Nucleus accumbens (tissue), 56 donors: ENCODE results near the gene PTPRK.
A peak's percentile ranks its signal among the peaks of the same experiment; 100 is the strongest.

Experiments used
- DNase-seq, 56 donors: peaks; one replicate each; lab custom pipeline; 2025; lab: John Stamatoyannopoulos, UW

Gene PTPRK

DNA sequence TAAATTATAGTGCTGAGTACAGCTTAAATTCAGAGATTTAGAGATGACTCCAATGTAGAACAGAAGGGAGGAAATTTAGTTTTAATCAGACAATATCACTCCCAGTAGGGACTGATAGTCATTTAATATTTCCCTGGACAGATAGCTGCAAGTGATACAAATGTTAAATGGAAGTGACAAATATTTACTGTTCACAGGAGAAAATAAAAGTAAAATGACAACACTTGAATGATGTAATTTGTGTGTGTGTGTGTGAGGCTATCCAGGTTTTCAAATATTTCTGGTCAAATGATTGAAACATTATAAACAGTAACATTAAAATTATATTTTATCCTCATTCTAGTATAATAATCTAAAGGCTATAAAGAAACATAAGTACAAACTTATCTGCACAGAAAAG is 399.2 kb downstream of the PTPRK start:
- DNase-seq, result no peak

DNA sequence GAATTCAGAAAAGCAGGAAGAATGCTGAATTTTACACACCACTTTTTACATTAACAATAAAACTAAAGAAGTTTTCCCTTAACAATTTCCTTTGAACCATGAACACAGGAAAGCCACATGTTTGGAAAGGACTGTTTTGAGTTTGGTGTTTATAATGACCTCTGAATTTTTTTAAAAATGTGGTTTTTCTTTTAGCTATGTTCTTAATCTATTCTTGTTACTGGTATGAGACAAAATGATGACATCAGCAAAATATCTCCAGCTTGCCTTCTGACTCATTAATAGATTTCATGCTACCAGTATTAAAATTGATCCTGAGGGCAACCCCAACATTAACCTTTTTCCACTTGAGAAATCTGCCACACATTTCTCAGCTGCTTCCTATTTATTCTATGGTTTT is 402.0 kb downstream of the PTPRK start:
- no peak for DNase-seq

DNA sequence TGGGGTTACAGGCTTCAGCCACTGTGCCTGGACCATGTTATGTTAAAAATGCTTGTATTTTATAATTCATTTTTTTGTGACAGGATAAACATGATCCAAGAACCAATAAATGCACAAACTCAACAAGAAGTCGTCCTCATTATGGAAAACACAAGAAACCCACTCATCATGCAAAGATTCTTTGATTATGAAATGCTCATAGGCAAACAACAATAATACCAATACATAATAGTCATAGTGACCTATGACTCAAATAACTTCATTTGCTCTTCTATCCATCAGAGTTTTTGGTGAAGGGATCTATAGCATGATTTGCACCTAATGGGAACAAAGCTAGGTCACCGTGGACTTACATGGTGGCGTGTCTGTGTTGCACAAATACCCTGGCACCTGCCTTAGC is 402.5 kb downstream of the PTPRK start:
- no peak for DNase-seq

DNA sequence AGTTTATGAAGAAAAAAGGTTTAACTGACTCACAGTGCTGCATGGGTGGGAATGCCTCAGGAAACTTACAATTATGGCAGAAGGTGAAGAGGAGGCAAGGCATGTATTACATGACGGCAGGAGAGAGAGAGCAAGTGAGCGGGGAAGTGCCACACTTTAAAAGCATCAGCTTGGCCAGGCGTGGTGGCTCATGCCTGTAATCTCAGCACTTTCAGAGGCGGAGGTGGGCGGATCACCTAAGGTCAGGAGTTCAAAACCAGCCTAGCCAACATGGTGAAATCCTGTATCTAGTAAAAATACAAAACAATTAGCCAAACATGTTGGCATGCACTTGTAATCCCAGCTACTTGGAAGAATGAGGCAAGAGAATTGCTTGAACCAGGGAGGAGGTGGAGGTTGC is 406.2 kb downstream of the PTPRK start:
- DNase-seq, result no peak

DNA sequence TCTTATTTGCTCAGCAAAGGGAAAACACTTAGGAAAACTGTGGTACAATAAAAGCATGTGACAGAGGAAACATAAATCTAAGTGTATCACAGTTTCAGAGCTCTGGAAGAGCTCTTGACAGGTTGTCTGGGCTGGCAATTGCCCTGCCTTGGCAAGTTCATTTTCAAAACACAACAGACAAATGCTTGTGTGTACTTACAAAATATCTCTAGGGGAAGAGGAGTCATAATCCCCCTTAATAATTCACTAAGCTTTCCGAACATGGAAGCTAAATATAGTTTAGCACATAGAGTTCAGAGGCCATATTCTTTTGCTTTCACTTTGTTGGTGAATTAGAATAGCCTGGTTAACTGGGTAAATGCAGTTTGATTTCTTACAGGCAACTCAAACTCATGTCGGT is 407.9 kb downstream of the PTPRK start:
- DNase-seq, result no peak

DNA sequence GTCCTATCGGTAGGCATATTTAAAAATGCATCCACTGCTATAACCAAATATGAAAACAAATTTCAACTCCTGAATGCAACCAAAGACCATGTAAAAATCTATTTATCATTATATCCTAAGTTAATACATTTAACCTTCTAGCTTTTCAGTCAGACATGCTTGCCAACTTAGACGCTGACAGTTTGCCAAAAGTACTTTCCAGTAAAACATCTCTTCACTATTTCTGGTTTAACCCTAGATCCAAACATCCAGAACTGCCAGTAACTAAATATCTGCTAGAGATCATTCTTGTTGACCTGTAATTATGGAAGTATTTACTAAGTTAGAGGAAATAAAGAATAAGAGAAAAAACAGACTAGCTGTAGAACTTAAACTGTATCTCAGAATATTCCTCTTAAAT is 409.3 kb downstream of the PTPRK start:
- no peak for DNase-seq

DNA sequence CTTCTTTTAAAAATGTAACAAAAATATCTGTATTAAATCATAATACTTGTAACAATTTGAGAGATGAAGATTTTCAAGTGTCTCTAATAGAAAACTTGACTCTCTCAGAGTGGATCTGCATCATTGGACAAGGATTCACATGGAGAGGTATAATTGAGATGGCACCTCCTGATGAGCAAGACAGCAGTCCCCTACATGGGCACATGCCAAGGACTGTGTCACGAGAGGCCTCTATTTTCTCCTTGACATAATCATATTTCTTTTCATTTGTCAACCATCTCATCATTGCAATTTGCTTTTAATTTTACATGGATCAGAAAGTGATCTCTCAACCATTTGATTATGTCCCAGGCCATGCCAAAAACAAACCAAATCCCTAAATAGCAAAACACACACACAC is 412.7 kb downstream of the PTPRK start:
- DNase-seq, result no peak

DNA sequence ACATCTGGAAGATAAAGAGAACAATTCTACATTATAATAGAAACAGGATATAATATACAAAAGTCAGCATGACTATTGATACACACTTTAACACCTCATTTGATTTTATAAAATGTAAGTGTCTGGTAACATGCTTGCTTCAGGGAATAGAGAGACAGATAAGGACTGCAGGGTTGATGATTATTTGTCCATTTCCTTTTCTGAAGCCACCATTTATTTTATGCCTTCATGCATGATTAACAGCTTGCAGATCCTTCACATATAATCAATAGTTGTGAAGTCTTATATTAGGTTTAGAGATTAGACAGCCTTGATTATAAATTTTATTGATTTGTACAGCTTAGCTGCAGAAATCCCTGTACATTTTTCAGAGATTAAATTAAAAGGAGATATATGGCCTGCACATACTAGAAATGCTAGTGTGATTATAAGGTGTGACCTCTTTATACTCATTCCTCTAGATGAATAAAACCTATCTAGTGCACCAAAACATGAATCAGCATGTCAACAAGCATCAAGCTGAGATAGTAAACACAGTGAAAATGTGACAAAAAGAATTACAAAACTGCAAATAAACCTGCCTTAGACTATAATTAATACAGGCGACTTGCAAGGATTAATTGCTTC is 420.7 kb downstream of the PTPRK start:
- DNase-seq, result no peak

DNA sequence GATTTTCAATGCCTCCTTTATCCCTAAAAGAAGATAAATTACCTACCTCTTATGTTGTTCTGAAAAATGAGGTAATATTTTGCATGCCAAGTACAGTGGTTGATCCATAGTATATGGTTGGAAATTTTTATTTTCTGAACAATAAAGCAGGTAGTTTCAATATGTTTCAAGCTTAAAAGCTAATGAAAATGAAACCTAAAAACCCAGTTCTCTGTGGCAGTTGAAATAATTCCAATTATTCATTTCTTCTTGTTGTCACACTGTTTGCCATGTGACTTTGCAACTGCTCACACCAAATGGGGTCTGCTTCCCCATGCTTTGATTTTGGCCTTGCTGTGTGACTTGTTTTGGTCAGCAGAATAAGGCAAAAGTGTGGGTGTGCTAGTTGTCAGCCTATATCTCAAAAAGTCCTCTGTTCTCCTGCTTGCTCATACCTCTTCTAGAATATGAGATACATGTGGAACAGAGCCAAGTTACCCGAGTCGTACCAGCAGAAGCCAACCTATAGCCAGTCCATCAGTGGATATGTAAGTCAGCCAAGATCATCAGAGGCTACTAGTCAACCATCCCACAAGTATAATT is 422.3 kb downstream of the PTPRK start:
- peak in 3 of 56 donors; percentile 3 to 45 (median 5) for DNase-seq

- DNase-seq, result no peak
These were observed 423.4 kb downstream of the PTPRK start for GRCh38 chr6:128097009-128097408.

- no peak for DNase-seq
These were observed 425.0 kb downstream of the PTPRK start for GRCh38 chr6:128095362-128095761.

DNA sequence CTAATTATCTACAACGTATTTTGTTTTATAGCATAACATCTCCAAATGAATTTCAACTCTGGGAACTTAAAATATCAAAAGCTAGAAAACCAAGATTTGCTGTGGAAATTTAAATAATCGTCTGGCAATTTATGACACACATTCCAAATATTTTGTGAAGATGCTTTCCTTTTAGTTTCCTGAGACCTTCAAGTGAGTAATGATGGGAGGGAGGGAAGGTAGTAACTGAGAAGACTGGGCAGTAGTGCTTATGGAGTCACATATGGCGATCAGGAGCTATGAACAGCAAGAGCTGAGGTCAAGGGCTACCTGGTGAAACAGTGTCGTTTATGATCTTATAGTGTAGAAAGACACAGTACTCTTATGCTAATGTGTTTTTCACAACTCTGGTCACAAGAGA is 441.4 kb downstream of the PTPRK start:
- DNase-seq, result no peak

DNA sequence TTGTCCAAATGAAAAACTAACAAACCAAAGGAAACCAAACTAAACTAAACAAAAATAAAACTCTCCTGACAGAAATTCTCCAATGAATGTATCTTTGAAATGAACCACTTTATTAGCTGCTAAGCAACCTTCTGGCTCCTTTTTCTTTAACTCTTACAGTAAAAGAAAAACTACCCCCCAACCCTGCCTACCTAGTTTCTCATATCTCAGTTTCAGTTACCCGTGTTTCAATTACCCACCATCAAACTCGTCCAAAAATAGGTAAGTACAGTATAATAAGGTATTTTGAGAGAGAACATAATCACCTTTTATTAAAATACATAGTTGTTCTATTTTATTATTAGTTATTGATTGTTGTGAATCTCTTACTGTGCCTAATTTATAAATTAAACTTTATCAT is 442.1 kb downstream of the PTPRK start:
- no peak for DNase-seq

DNA sequence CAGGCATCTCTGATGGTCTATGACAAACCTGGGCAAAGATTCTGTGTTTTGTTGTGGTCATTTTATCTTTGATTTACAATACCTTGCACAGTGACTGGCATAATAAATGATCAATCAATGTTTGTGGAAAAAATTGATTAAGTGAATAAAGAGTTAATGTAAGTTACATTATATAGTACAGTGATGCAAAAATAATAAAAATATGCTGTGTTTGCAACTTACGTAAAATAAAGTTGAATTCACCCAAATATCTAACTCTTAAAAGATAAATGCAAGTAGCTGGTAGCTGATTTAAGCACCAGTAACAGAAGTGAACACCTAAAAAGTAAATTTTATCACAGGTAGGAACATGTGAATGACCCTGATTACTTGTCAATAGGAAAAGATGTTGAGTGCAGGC is 443.6 kb downstream of the PTPRK start:
- no peak for DNase-seq

DNA sequence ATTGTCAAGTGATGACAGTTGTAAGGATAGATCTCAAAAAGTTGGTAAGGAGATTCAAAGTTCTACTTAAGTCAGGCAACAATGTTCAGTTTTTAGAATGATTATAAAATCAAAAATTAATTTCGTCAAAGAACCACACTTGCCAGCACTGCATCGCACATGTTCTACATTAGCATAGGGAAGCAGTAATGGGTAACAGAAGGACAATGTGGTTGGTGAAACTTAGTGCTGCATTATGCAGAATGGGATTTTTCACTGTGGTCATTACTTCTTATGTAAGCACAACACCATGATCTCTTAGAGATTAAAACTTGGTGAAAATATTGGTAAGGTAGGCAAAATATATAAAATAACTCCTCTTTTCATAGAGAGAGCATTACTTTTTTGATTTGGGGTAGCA is 445.8 kb downstream of the PTPRK start:
- no peak for DNase-seq

GRCh38 chr6:128073389-128073788 is 447.0 kb downstream of the PTPRK start:
- DNase-seq, result no peak

- DNase-seq, result no peak
These were observed 449.2 kb downstream of the PTPRK start for GRCh38 chr6:128071212-128071611.

GRCh38 chr6:128070406-128070805 is 450.0 kb downstream of the PTPRK start:
- no peak for DNase-seq

- no peak for DNase-seq
These were observed 451.2 kb downstream of the PTPRK start for GRCh38 chr6:128069188-128069587.

GRCh38 chr6:128068119-128068479 is 452.3 kb downstream of the PTPRK start:
- peak in 3 of 56 donors; percentile 4 to 16 (median 9) for DNase-seq

DNA sequence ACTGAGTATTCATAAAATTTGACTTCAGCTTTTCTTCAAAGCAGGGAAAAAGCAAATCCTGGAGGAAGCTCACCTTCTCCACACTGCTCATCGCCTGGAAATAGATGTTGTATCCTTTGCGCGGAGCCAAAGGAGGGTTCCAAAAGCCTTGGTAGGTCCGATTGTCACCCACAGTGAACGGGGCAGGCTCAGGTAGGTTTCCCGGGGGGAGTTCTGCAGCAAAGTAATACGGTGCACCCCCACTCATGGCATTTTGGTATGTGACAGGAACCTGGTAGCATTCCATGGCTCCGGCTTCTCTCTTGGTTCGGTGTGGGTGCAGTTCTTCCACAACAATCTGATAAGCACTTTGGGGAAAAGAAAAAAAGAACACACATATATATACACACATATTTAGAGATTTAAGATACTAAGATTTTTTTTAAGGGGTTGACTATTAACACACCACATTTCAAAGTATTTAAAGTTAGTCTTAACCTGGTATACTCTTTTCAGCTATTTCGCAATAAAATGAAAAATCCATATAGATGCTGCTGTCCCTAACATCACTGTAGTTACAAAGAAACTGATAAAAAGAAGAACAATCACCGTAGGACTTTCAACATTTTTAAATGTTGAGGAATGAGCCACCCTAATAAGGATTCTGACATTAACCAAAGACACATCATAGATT is 452.8 kb downstream of the PTPRK start:
- DNase-seq, result peak in 6 of 56 donors; percentile 14 to 29 (median 21)

DNA sequence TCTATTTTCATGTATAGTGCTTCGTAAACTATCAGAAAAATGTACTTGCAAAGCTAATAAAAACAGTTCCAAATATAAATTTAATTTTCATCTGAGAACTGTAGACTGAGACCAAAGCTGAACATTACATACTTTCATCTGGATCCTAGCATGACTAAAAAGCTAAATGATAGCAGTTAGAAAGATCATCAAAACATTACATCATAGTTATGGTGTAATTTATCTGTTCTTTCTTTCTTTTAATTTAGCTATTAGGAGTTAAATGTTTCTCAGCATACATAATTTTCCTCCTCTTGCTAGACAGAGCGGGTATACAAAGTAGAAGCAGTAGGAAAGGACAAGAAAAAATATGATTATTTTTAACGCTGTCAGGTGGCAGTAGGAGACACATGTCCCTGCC is 455.3 kb downstream of the PTPRK start:
- no peak for DNase-seq
